Measurements from ENCODE around the gene TTC32. TPM values are rescaled to one million over a fixed set of nuclear protein-coding genes. Genes with fewer than 3 reads are reported as not detected.
"Not testable (repeated sequence)": the region's sequence is repeated elsewhere in the genome, so short reads cannot be mapped to it uniquely, and the experiment has no call there.

Gene TTC32
- total RNA-seq, 1 experiment from 2014 or later, result 12.7 TPM

- ATAC-seq; H3K4me3 ChIP-seq (ENCODE audit: low read depth in 2 of 2, low read length in 2 of 2); BruUV-seq (replicated peaks); H3K9me3 ChIP-seq (ENCODE audit: control insufficient read depth, insufficient read depth, low read depth, low read length); H3K27ac ChIP-seq (ENCODE audit: low read length); intact Hi-C loops (cut with micrococcal nuclease; ENCODE audit: unreplicated experiment); DNase-seq (ENCODE audit: low read depth, low spot score); H3K27me3 ChIP-seq (ENCODE audit: control insufficient read depth, insufficient read depth, low read length); CTCF ChIA-PET; POLR2A ChIA-PET; H3K4me1 ChIP-seq (ENCODE audit: control insufficient read depth, insufficient read depth, low read length); in situ Hi-C loops (cut with HindIII; ENCODE audit: low pct_unique_long_range_greater_than_20kb, low sequenced_read_pairs): not testable (repeated sequence)
- H3K36me3 ChIP-seq (ENCODE audit: control insufficient read depth, insufficient read depth, low read length), result peaks cover 32% of the 10 kb centered on the region
Observed at GRCh38 chr2:19927816-19928215, 26.0 kb upstream of the TTC32 start.

GRCh38 chr2:19924526-19924925 lies 22.7 kb upstream of the TTC32 start:
- ATAC-seq; in situ Hi-C loops (cut with HindIII; ENCODE audit: low pct_unique_long_range_greater_than_20kb, low sequenced_read_pairs); POLR2A ChIA-PET; H3K9me3 ChIP-seq (ENCODE audit: control insufficient read depth, insufficient read depth, low read depth, low read length); intact Hi-C loops (cut with micrococcal nuclease; ENCODE audit: unreplicated experiment); CTCF ChIA-PET; H3K27me3 ChIP-seq (ENCODE audit: control insufficient read depth, insufficient read depth, low read length); BruUV-seq (replicated peaks); H3K4me1 ChIP-seq (ENCODE audit: control insufficient read depth, insufficient read depth, low read length); DNase-seq (ENCODE audit: low read depth, low spot score); H3K27ac ChIP-seq (ENCODE audit: low read length); H3K36me3 ChIP-seq (ENCODE audit: control insufficient read depth, insufficient read depth, low read length); H3K4me3 ChIP-seq (ENCODE audit: low read depth in 2 of 2, low read length in 2 of 2): not testable (repeated sequence)

GRCh38 chr2:19922188-19922587 lies 20.4 kb upstream of the TTC32 start:
- CTCF ChIA-PET; H3K27ac ChIP-seq (ENCODE audit: low read length); POLR2A ChIA-PET; H3K4me1 ChIP-seq (ENCODE audit: control insufficient read depth, insufficient read depth, low read length); BruUV-seq (replicated peaks); DNase-seq (ENCODE audit: low read depth, low spot score); H3K9me3 ChIP-seq (ENCODE audit: control insufficient read depth, insufficient read depth, low read depth, low read length); in situ Hi-C loops (cut with HindIII; ENCODE audit: low pct_unique_long_range_greater_than_20kb, low sequenced_read_pairs); H3K36me3 ChIP-seq (ENCODE audit: control insufficient read depth, insufficient read depth, low read length); H3K4me3 ChIP-seq (ENCODE audit: low read depth in 2 of 2, low read length in 2 of 2); ATAC-seq; H3K27me3 ChIP-seq (ENCODE audit: control insufficient read depth, insufficient read depth, low read length); intact Hi-C loops (cut with micrococcal nuclease; ENCODE audit: unreplicated experiment): not testable (repeated sequence)

GRCh38 chr2:19916385-19916950 lies 14.7 kb upstream of the TTC32 start:
- CTCF ChIA-PET, result no interaction called here
- DNase-seq (ENCODE audit: low read depth, low spot score), result no peak
- Histone ChIP-seq H3K27me3 (ENCODE audit: control insufficient read depth, insufficient read depth, low read length) (no peaks in the 10 kb centered on the region), H3K4me3 (ENCODE audit: low read depth in 2 of 2, low read length in 2 of 2) (no peak overlapping the region), H3K4me1 (ENCODE audit: control insufficient read depth, insufficient read depth, low read length) (peaks cover 14% of the 10 kb centered on the region), H3K9me3 (ENCODE audit: control insufficient read depth, insufficient read depth, low read depth, low read length) (no peaks in the 10 kb centered on the region), H3K36me3 (ENCODE audit: control insufficient read depth, insufficient read depth, low read length) (peaks cover 9% of the 10 kb centered on the region), H3K27ac (ENCODE audit: low read length) (no peak overlapping the region)
- TF ChIP-seq CTCF (IDR thresholded peaks at IDR 0.05), result no peak
- no peak for TF ChIP-seq REST (IDR thresholded peaks at IDR 0.05; ENCODE audit: insufficient read depth in 1 of 2, low read depth in 2 of 2, low read length in 1 of 2)
- no peak for TF ChIP-seq SIN3A (IDR thresholded peaks at IDR 0.05; ENCODE audit: borderline replicate concordance, insufficient read depth, low read depth, low read length)
- TF ChIP-seq TCF7L2 (IDR thresholded peaks at IDR 0.05; ENCODE audit: low read depth, low read length), result no peak
- no peak for TF ChIP-seq POLR2AphosphoS5 (IDR thresholded peaks at IDR 0.05; ENCODE audit: low read depth, low read length)
- no peak for ATAC-seq
- BruUV-seq (replicated peaks), result no TSS peak
- POLR2A ChIA-PET, result no interaction called here
- intact Hi-C loops (cut with micrococcal nuclease; ENCODE audit: unreplicated experiment), result no loop called here
- in situ Hi-C loops (cut with HindIII; ENCODE audit: low pct_unique_long_range_greater_than_20kb, low sequenced_read_pairs), result no loop called here
